HG02623 (cell line): Measurements from ENCODE around the gene CRYGC.

Experiments
- ATAC-seq: cut with Tn5 transposase; IDR thresholded peaks from one replicate; pipeline ENCODE4 v1.9.1; 2021; ENCODE audit warnings: moderate library complexity; ENCODE audit not compliant: unreplicated experiment

CRYGC gene

GRCh38 chr2:208097313-208097712 is 32.3 kb downstream of the CRYGC start:
- no peak for ATAC-seq

- no peak for ATAC-seq
Observed at GRCh38 chr2:208096080-208096479, 33.5 kb downstream of the CRYGC start.

GRCh38 chr2:208093128-208093527 is 36.5 kb downstream of the CRYGC start:
- no peak for ATAC-seq

- ATAC-seq = no peak
Observed at GRCh38 chr2:208092093-208092832, 37.4 kb downstream of the CRYGC start.

- ATAC-seq = no peak
Observed at GRCh38 chr2:208090420-208090819, 39.2 kb downstream of the CRYGC start.

- no peak for ATAC-seq
Observed at GRCh38 chr2:208086029-208086428, 43.6 kb downstream of the CRYGC start.

GRCh38 chr2:208083807-208084206 is 45.8 kb downstream of the CRYGC start:
- ATAC-seq = no peak
